Activated T-helper 17 cell treated with anti-CD3 and anti-CD28 coated beads, Interleukin-2, amount 50 U/mL, for 72 hours (primary cell): Measurements from ENCODE around the gene OSBP. TPM values are rescaled to one million over a fixed set of nuclear protein-coding genes. Genes with fewer than 3 reads are reported as not detected.
"Not testable (repeated sequence)": the region's sequence is repeated elsewhere in the genome, so short reads cannot be mapped to it uniquely, and the experiment has no call there.

ENCODE experiments used
- ATAC-seq: fragments of 150-1000 bp; cut with Tn5 transposase; replicated peaks from 2 replicates; pipeline ENCODE4 v1.10.0; 2021; ENCODE audit warnings: mild to moderate bottlenecking, moderate library complexity
- H3K27ac Mint-ChIP-seq: one replicate; pipeline ENCODE4 v1.8.0; 2022; ENCODE audit warnings: mixed read lengths
- H3K27me3 Mint-ChIP-seq: one replicate; pipeline ENCODE4 v1.8.0; 2022; ENCODE audit warnings: mixed read lengths
- H3K36me3 Mint-ChIP-seq: one replicate; pipeline ENCODE4 v1.8.0; 2022; ENCODE audit warnings: low read depth, mild to moderate bottlenecking, mixed read lengths
- H3K4me1 Mint-ChIP-seq: one replicate; pipeline ENCODE4 v1.8.0; 2022; ENCODE audit warnings: mixed read lengths
- H3K4me3 Mint-ChIP-seq: one replicate; pipeline ENCODE4 v1.8.0; 2022; ENCODE audit warnings: mild to moderate bottlenecking, mixed read lengths
- H3K9me3 Mint-ChIP-seq: one replicate; pipeline ENCODE4 v1.8.0; 2022; ENCODE audit warnings: mixed read lengths
- total RNA-seq, 2 donors: library from RNA; stranded (reverse); gene quantifications; one replicate each; pipeline ENCODE4 v1.2.3, GENCODE V29; 2022

Gene OSBP, protein sequence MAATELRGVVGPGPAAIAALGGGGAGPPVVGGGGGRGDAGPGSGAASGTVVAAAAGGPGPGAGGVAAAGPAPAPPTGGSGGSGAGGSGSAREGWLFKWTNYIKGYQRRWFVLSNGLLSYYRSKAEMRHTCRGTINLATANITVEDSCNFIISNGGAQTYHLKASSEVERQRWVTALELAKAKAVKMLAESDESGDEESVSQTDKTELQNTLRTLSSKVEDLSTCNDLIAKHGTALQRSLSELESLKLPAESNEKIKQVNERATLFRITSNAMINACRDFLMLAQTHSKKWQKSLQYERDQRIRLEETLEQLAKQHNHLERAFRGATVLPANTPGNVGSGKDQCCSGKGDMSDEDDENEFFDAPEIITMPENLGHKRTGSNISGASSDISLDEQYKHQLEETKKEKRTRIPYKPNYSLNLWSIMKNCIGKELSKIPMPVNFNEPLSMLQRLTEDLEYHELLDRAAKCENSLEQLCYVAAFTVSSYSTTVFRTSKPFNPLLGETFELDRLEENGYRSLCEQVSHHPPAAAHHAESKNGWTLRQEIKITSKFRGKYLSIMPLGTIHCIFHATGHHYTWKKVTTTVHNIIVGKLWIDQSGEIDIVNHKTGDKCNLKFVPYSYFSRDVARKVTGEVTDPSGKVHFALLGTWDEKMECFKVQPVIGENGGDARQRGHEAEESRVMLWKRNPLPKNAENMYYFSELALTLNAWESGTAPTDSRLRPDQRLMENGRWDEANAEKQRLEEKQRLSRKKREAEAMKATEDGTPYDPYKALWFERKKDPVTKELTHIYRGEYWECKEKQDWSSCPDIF
- total RNA-seq = 10 to 100 TPM; 31.0 to 33.0 TPM

DNA sequence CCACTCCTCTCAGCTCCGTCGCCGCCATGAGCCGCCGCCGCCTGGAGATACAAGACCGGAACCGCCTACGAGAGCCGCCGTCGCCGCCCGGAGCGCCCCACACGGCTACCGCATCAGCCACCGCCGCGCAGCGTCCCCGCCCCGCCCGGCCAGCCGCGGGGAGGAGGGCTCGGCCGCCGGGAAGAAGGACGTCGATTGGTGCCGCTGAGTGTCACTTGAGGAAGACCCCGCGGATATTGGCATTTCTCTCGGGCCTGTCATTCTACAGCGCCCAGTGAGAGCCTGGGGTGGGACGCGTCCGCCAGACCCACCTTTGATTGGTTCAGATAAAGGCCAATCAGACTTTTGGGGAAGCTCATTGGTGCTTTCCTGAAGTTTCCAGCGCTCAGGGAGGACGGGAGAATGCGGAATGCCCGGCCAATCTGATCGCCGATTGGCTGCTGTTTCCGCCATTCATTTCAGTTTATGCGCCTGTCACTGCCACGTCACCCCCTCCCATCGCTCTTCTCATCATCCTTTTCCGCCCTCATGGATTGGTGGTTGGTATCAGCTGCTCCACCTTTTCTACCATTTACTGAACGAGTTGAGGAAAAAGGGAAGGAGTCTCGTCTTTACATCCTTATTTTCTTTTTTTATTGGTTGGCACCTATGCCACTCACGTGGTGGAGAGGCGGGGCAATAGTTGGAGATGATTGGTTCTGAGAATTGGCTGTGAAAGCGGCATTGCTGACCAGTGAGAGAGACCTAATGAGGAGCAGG, at the start of gene OSBP:
Gene OSBP (minus strand): TSS at position 138 of the 759 bp plus-strand sequence. CDS start 110 bp downstream, at position 28.
- H3K27ac Mint-ChIP-seq = peak within 1 kb of the TSS; percentile 96
- no peaks in the 10 kb centered on the region for H3K9me3 Mint-ChIP-seq
- ATAC-seq = peak; percentile 88
- peaks cover 31% of the 10 kb centered on the region for H3K4me1 Mint-ChIP-seq
- H3K36me3 Mint-ChIP-seq = peaks cover 46% of the 10 kb centered on the region
- peak within 1 kb of the TSS; percentile 99 for H3K4me3 Mint-ChIP-seq
- H3K27me3 Mint-ChIP-seq = no peaks in the 10 kb centered on the region

DNA sequence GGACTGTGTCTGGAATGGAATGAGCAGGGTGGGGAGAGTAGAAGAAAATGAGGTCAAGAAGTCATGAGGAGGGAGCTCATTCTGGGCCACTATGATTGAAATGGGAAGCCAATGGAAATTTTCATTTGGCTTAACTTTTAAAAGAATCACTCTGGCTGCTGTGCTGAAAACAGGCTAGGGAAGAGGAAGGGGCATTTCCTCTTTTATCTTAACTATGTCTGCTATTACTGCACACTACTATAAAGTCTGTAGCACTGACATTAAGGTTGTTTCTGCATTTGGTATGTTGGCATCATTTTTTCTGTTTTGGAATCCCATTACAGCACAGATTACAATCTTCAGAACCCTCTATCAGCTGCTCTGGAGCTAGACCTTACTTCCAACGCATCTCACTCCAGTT, 45.0 kb upstream of the OSBP start:
- no peak for ATAC-seq
- Mint-ChIP-seq H3K4me3 (no peak overlapping the region), H3K27ac (peak overlapping the region; percentile 12), H3K4me1 (peaks cover 15% of the 10 kb centered on the region), H3K27me3 (no peaks in the 10 kb centered on the region), H3K36me3 (peaks cover 99% of the 10 kb centered on the region), H3K9me3 (no peaks in the 10 kb centered on the region)

DNA sequence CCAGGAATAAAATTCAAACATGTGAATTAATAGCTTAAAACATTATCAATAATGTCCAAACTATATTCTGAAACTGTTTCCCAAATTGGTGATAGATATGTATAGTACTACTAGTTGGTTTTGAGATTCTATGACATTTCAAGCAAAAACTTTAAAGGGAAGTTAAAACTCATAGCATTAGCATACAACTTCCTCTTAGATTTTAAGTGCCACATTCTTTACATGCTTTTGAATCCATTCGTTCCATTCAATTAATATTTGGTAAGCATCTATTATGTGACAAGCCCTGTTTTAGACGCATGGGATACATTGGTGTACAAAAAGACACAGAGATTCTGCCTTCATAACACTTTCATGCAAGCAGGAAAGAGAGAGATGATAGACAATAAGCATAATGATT, 44.4 kb upstream of the OSBP start:
- Mint-ChIP-seq H3K9me3 (no peaks in the 10 kb centered on the region), H3K4me3 (no peak overlapping the region), H3K4me1 (peaks cover 10% of the 10 kb centered on the region), H3K36me3 (peaks cover 99% of the 10 kb centered on the region), H3K27ac (peak overlapping the region; percentile 12), H3K27me3 (no peaks in the 10 kb centered on the region)
- no peak for ATAC-seq

DNA sequence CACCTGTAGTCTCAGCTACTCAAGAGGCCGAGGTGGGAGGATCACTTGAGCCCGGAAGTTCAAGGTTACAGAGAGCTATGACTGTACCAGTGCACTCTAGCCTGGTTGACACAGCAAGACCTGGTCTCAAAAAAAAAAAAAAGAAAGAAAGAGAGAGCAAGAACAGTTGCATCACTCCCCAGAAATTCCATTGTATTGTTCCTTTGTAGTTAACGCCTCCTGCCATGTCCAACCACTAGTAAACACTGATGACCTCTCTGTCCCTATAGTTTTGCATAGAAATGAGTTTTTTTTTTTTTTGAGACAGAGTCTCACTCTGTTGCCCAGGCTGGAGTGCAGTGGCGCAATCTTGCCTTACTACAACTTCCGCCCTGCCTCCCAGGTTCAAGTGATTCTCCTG, 42.5 kb upstream of the OSBP start:
- Mint-ChIP-seq H3K4me1 (peaks cover 6% of the 10 kb centered on the region), H3K27me3 (no peaks in the 10 kb centered on the region), H3K4me3 (no peak overlapping the region), H3K9me3 (no peaks in the 10 kb centered on the region), H3K36me3 (peaks cover 99% of the 10 kb centered on the region), H3K27ac (no peak overlapping the region)
- no peak for ATAC-seq

DNA sequence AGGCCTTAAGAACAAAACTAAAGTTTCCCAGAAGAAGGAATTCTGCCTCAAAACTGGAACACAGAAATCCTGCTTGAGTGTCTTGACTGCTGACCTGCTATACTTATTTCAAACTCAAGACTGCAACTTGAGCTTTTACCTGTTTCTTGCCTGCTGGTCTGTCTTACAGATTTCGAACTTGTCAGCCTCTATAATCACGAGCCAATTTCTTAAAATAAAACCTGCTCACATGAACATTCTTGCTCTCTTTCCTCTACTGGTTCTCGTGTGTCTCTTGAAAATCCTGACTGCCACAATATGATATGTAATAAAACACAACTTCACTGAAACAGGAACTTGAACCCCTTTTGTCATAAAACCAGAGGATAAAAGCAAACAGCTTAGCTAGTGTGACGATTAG, 39.3 kb upstream of the OSBP start:
- ATAC-seq = no peak
- Mint-ChIP-seq H3K9me3 (no peaks in the 10 kb centered on the region), H3K4me3 (no peak overlapping the region), H3K27me3 (no peaks in the 10 kb centered on the region), H3K27ac (no peak overlapping the region), H3K4me1 (peaks cover 4% of the 10 kb centered on the region), H3K36me3 (peaks cover 100% of the 10 kb centered on the region)

DNA sequence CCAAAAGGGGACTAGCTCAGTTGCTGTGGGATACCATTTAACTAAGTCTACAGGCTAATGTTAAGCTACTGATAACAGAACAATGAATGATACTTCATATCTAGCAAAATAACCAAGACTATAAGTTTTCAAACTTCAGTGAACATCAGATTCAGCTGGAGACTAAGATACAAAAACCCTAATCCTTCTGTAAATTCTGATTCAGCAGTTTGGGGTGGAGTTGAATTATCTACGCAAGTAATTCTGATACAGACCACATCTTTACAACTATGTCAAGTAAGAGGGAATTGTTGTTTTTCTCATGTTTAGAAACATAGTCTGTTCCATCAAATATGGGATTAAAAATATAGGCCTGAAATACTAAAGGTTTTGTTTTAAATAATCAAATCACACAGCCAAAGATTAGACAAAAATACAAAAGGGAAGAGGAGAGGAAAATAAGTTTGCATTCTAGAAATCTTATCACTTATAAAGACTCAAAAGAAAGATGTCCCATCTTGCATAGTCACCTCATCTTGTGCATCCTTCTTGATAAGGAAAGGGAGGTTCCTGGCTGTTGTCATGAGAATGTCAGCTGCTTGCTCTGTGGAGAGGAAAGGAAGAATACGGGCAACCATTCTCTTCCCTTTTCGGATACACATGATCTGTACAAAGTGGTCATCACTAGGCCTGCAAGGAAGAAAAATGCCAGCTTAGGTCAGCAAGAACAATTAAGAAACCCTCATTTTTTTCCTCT, 31.8 kb upstream of the OSBP start:
- no peak for ATAC-seq
- peaks cover 4% of the 10 kb centered on the region for H3K4me1 Mint-ChIP-seq
- H3K27ac Mint-ChIP-seq = no peak overlapping the region
- H3K9me3 Mint-ChIP-seq = no peaks in the 10 kb centered on the region
- no peaks in the 10 kb centered on the region for H3K27me3 Mint-ChIP-seq
- H3K36me3 Mint-ChIP-seq = peaks cover 99% of the 10 kb centered on the region
- H3K4me3 Mint-ChIP-seq = no peak overlapping the region

DNA sequence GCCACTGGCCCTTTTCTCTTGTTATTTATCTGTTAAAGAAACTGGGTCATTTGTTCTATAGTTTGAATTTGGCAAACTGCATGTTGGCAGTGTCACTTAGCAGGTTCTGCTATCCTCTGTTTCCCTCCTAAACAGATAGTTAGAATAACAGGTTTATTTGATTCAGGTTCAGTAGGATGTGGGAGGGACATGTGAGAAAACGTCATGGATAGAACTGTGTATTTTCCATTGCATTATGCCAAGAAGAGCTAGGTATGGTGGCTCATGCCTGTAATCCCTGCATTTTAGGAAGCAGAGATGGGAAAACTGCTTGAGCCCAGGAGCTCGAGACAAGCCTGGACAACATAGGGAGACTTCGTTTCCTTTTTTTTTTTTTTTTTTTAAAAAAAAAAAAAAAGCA, 29.0 kb upstream of the OSBP start:
- no peak overlapping the region for H3K4me3 Mint-ChIP-seq

DNA sequence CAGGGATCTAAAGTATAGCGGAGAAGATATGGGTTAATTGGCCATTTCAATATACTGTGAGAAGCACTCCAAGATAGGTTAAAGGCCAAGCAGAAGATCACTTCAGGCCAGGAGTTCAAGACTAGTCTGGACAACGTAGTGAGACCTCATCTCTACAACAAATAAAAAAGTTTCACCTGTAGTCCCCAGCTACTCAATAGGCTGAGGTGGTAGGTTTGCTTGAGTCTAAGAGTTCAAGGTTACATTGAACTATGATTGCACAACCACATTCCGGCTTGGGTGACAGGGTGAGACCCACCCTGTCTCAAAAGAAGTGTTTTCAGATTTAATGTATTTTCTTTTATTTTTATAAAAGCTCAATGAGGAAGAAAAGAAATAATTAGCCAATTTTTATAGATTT, 27.8 kb upstream of the OSBP start:
- H3K27me3 Mint-ChIP-seq = no peaks in the 10 kb centered on the region
- H3K4me1 Mint-ChIP-seq = no peaks in the 10 kb centered on the region
- no peaks in the 10 kb centered on the region for H3K9me3 Mint-ChIP-seq
- peaks cover 99% of the 10 kb centered on the region for H3K36me3 Mint-ChIP-seq
- no peak for ATAC-seq
- no peak overlapping the region for H3K27ac Mint-ChIP-seq
- H3K4me3 Mint-ChIP-seq = no peak overlapping the region

More for the DNA sequence above, 29.0 kb upstream of the OSBP start:
- Mint-ChIP-seq H3K9me3 (no peaks in the 10 kb centered on the region), H3K4me1 (no peaks in the 10 kb centered on the region), H3K27ac (peak overlapping the region; percentile 16), H3K36me3 (peaks cover 99% of the 10 kb centered on the region), H3K27me3 (no peaks in the 10 kb centered on the region)
- no peak for ATAC-seq

DNA sequence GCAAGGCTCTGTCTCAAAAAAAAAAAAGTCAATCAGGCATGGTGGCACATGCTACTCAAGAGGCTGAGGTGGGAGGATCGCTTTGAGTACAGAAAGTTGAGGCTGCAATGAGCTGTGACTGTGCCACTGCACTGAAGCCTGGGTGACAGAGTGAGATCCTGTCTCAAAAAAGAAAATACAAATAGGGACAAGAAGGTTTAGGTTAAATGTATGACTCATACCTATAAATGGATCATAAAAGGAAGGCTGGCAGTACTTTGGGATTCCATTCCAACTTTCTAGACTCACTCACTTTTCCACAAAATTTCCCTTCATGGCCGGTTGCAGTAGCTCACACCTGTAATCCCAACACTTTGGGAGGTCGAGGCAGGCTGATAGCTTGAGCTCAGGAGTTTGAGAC, 25.6 kb upstream of the OSBP start:
- Mint-ChIP-seq H3K27me3 (no peaks in the 10 kb centered on the region), H3K4me1 (no peaks in the 10 kb centered on the region), H3K36me3 (peaks cover 99% of the 10 kb centered on the region), H3K4me3 (no peak overlapping the region), H3K9me3 (no peaks in the 10 kb centered on the region), H3K27ac (no peak overlapping the region)
- no peak for ATAC-seq

DNA sequence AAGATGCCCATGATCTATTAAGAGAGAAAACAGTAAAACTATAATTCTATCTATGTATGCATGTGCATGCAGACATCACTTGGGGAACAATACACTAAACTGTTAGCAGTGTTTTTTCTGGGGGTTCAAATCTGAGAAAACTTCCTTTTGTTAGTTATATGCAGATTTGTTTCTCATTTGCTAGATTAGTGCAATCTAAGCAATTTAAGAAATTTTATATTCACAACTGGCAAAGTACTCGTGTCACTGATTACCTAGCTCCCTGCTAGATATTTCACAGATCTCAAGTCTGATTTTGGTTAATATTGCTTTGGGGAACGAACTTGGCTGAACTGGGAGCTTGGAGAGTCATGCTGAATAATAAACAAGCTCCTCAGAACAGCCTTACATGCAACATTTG, 14.9 kb upstream of the OSBP start:
- no peak overlapping the region for H3K27ac Mint-ChIP-seq
- no peaks in the 10 kb centered on the region for H3K27me3 Mint-ChIP-seq
- peaks cover 26% of the 10 kb centered on the region for H3K36me3 Mint-ChIP-seq
- no peaks in the 10 kb centered on the region for H3K9me3 Mint-ChIP-seq
- no peak overlapping the region for H3K4me3 Mint-ChIP-seq
- H3K4me1 Mint-ChIP-seq = no peaks in the 10 kb centered on the region
- no peak for ATAC-seq

DNA sequence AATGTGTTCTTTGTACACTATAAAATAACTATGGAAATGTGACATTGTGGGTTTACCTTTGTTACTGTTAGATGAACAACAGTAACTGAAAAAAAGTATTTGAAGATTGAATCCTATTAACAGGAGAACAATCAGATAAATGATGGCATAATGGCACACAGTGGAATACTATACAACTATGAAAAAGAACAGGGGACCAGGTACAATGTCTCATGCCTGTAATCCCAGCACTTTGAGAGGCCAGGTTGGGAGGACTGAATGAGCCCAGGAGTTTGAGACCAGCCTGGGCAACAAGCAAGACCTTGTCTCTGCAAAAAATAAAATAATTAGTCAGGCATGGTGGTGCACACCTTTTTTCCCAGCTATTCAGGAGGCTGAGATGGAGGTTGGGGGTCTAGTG, 14.4 kb upstream of the OSBP start:
- H3K27ac Mint-ChIP-seq = no peak overlapping the region
- H3K4me1 Mint-ChIP-seq = no peaks in the 10 kb centered on the region
- no peaks in the 10 kb centered on the region for H3K27me3 Mint-ChIP-seq

DNA sequence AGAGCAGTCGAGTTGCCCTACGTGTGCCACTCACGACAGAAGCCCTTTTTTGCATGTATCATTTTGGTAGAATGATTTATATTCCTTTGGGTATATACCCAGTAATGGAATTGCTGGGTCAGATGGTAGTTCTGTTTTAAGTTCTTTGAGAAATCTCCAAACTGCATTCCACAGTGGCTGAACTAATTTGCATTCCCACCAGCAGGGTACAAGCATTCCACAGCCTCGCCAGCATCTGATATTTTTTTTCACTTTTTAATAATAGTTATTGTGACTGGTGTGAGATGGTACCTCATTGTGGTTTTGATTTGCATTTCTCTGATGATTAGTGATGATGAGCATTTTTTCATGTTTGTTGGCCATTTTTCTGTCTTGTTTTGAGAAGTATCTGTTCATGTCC, 11.4 kb upstream of the OSBP start:
- peaks cover 15% of the 10 kb centered on the region for H3K36me3 Mint-ChIP-seq
- H3K27ac Mint-ChIP-seq, H3K4me1 Mint-ChIP-seq, H3K27me3 Mint-ChIP-seq, H3K9me3 Mint-ChIP-seq, ATAC-seq, H3K4me3 Mint-ChIP-seq: not testable (repeated sequence)

More for the DNA sequence above, 14.4 kb upstream of the OSBP start:
- no peak for ATAC-seq
- Mint-ChIP-seq H3K9me3 (no peaks in the 10 kb centered on the region), H3K36me3 (peaks cover 21% of the 10 kb centered on the region), H3K4me3 (no peak overlapping the region)

DNA sequence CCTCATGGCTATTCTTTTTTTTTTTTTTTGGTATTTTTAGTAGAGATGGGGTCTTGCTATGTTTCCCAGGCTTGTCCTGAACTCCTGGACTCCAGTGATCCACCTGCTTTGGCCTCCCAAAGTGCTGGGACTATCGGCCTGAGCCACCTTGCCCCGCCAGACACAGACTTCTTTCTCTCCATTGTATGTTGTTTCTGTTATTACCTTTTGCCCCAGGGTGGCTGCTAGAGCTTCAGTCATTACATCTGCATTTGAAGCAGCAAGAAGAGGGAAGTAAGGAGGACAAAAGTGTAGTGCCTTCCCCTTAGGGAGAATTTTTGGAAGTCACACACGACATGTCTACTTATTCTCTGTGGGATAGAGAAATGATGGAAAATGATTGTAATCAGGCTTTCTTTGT, 10.1 kb upstream of the OSBP start:
- Mint-ChIP-seq H3K27ac (no peak overlapping the region), H3K36me3 (peaks cover 9% of the 10 kb centered on the region), H3K4me1 (no peaks in the 10 kb centered on the region), H3K9me3 (no peaks in the 10 kb centered on the region), H3K4me3 (no peak overlapping the region), H3K27me3 (no peaks in the 10 kb centered on the region)
- ATAC-seq = no peak

DNA sequence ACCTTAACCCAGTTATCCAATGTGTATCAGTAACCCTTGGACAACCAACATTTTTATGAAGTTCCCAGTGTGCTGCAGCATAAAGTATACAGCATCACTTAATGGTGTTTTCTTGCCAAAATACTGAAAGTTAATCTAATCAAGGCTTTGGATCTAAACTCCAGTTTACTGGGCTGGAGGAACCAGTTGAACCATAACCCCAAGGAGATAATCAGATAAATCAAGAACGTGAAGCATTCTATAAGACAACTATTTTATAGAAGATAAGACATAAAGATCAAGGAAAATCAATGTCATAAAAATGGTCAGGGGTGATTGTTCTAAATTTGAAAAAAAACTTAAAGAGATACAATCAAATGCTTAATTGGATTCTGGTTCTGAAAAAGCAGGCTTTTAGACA, 2.3 kb upstream of the OSBP start:
- Mint-ChIP-seq H3K36me3 (peaks cover 27% of the 10 kb centered on the region), H3K27ac (no peak overlapping the region), H3K4me3 (peak overlapping the region; percentile 99), H3K9me3 (no peaks in the 10 kb centered on the region), H3K4me1 (peaks cover 15% of the 10 kb centered on the region), H3K27me3 (no peaks in the 10 kb centered on the region)
- no peak for ATAC-seq
